HepG2 (cell line): Measurements from ENCODE around the gene VRK3. TPM values are rescaled to one million over a fixed set of nuclear protein-coding genes. Genes with fewer than 3 reads are reported as not detected.

Experiments
- CBX1 ChIP-seq: IDR thresholded peaks from one replicate; pipeline ENCODE4 v1.6.1; 2016; ENCODE audit warnings: antibody characterized with exemption, low read depth
- CCAR2 ChIP-seq: fragments of 200-400 bp; formaldehyde crosslinking; optimal IDR thresholded peaks from 2 replicates; pipeline ENCODE3; 2018; ENCODE audit warnings: low read depth, mild to moderate bottlenecking, low read length, moderate library complexity
- CHD4 ChIP-seq: fragments of 200-600 bp; sonication (generic); IDR thresholded peaks from 2 replicates; pipeline ENCODE4 v1.7.0; 2017; ENCODE audit warnings: mild to moderate bottlenecking, low read length, borderline replicate concordance
- ELF1 ChIP-seq: sonication (generic); formaldehyde crosslinking; IDR thresholded peaks from 2 replicates; pipeline ENCODE4 v1.4.0; 2020; ENCODE audit warnings: missing genetic modification reagents
- ELF3 ChIP-seq: IDR thresholded peaks from 2 replicates; pipeline ENCODE4 v1.6.1; 2016; ENCODE audit warnings: missing genetic modification reagents, missing compliant biosample characterization
- ELF4 ChIP-seq: sonication (generic); formaldehyde crosslinking; IDR thresholded peaks from 2 replicates; pipeline ENCODE4 v1.5.0; 2020; ENCODE audit warnings: missing genetic modification reagents, mild to moderate bottlenecking, moderate library complexity, borderline replicate concordance
- GPBP1L1 ChIP-seq: sonication (generic); formaldehyde crosslinking; IDR thresholded peaks from 2 replicates; pipeline ENCODE4 v1.5.0; 2020; ENCODE audit warnings: mild to moderate bottlenecking, missing genetic modification reagents
- HNRNPL ChIP-seq: fragments of 200-400 bp; formaldehyde crosslinking; IDR thresholded peaks from 2 replicates; pipeline ENCODE4 v1.6.1; 2017; ENCODE audit warnings: mild to moderate bottlenecking, low read depth, low read length
- KDM2A ChIP-seq: sonication (generic); formaldehyde crosslinking; IDR thresholded peaks from 2 replicates; pipeline ENCODE4 v1.4.0; 2020; ENCODE audit warnings: low read depth, missing genetic modification reagents, borderline replicate concordance
- KLF13 ChIP-seq: sonication (generic); formaldehyde crosslinking; IDR thresholded peaks from 2 replicates; pipeline ENCODE4 v1.4.0; 2020; ENCODE audit warnings: mild to moderate bottlenecking, missing genetic modification reagents
- KLF6 ChIP-seq: IDR thresholded peaks from 2 replicates; pipeline ENCODE4 v1.8.0; 2016; ENCODE audit warnings: missing biosample characterization, missing genetic modification reagents
- MYNN ChIP-seq: sonication (generic); formaldehyde crosslinking; IDR thresholded peaks from 2 replicates; pipeline ENCODE4 v1.4.0; 2020; ENCODE audit warnings: mild to moderate bottlenecking, low read depth, missing genetic modification reagents
- NFYB ChIP-seq: sonication (generic); formaldehyde crosslinking; IDR thresholded peaks from 2 replicates; pipeline ENCODE4 v1.4.0; 2020; ENCODE audit warnings: missing genetic modification reagents
- NR0B2 ChIP-seq: sonication (generic); formaldehyde crosslinking; IDR thresholded peaks from 2 replicates; pipeline ENCODE4 v1.4.0; 2020; ENCODE audit warnings: mild to moderate bottlenecking, missing genetic modification reagents
- PHF8 ChIP-seq: sonication (generic); formaldehyde crosslinking; IDR thresholded peaks from 2 replicates; pipeline ENCODE4 v1.5.0; 2020; ENCODE audit warnings: missing genetic modification reagents
- RXRA ChIP-seq: sonication (generic); formaldehyde crosslinking; IDR thresholded peaks from 2 replicates; pipeline ENCODE4 v1.5.1; 2020; ENCODE audit warnings: missing genetic modification reagents
- TCF7L2 ChIP-seq: IDR thresholded peaks from 2 replicates; pipeline ENCODE4 v1.6.1; 2011; ENCODE audit warnings: mild to moderate bottlenecking, low read depth, low read length, moderate library complexity
- TEAD3 ChIP-seq: optimal IDR thresholded peaks from 2 replicates; pipeline ENCODE3; 2016; ENCODE audit warnings: borderline replicate concordance
- ZFP37 ChIP-seq: sonication (generic); formaldehyde crosslinking; IDR thresholded peaks from 2 replicates; pipeline ENCODE4 v1.4.0; 2020; ENCODE audit warnings: missing genetic modification reagents, borderline replicate concordance
- ZFY ChIP-seq: sonication (generic); formaldehyde crosslinking; IDR thresholded peaks from 2 replicates; pipeline ENCODE4 v1.4.0; 2020; ENCODE audit warnings: missing genetic modification reagents
- ZMYM3 ChIP-seq: sonication (generic); formaldehyde crosslinking; IDR thresholded peaks from 2 replicates; pipeline ENCODE4 v1.5.1; 2020; ENCODE audit warnings: mild to moderate bottlenecking, missing genetic modification reagents
- ZNF598 ChIP-seq: sonication (generic); formaldehyde crosslinking; IDR thresholded peaks from 2 replicates; pipeline ENCODE4 v1.5.1; 2020; ENCODE audit warnings: mild to moderate bottlenecking, missing genetic modification reagents, borderline replicate concordance
- ZNF703 ChIP-seq: sonication (generic); formaldehyde crosslinking; IDR thresholded peaks from 2 replicates; pipeline ENCODE4 v1.5.1; 2020; ENCODE audit warnings: missing genetic modification reagents, mild to moderate bottlenecking, moderate library complexity, borderline replicate concordance
- ZNF772 ChIP-seq: sonication (generic); formaldehyde crosslinking; IDR thresholded peaks from 2 replicates; pipeline ENCODE4 v1.5.0; 2020; ENCODE audit warnings: mild to moderate bottlenecking, missing genetic modification reagents
- ZNF788 ChIP-seq: sonication (generic); formaldehyde crosslinking; IDR thresholded peaks from 2 replicates; pipeline ENCODE4 v1.5.0; 2020; ENCODE audit warnings: mild to moderate bottlenecking, missing genetic modification reagents, borderline replicate concordance
- ZNF891 ChIP-seq: sonication (generic); formaldehyde crosslinking; IDR thresholded peaks from 2 replicates; pipeline ENCODE4 v1.5.0; 2020; ENCODE audit warnings: mild to moderate bottlenecking, missing genetic modification reagents
- polyA plus RNA-seq, 8 experiments: library from polyadenylated mRNA; depleted of rRNA in 3 of 8; stranded (reverse) in 7 of 8; unstranded in 1 of 8; fragments of >200 nt; fragmentation: Illumina TruSeq in 4 of 8; extraction: Trizol in 4 of 8; gene quantifications; 2 replicates each; pipeline versions ENCODE4 v1.2.1 to v1.2.3, GENCODE V29; 2011 to 2016; ENCODE audit warnings: low read depth in 4 of 8, missing spikeins in 1 of 8, mixed read lengths in 1 of 8; ENCODE audit not compliant: insufficient read depth in 1 of 8
- total RNA-seq, 5 experiments: library from RNA; depleted of rRNA; stranded (reverse); fragments of >200 nt; fragmentation: Illumina TruSeq; extraction: Trizol; gene quantifications; 2 replicates each; pipeline ENCODE4 v1.2.3, GENCODE V29; 2016; ENCODE audit warnings: low read depth in 1 of 5
- TF ChIP-seq, protein P1 (sequence below): IDR thresholded peaks from 2 replicates; pipeline ENCODE4 v1.6.1; 2016; ENCODE audit warnings: missing compliant biosample characterization, missing genetic modification reagents, borderline replicate concordance
- TF ChIP-seq, protein P2 (sequence below): IDR thresholded peaks from 2 replicates; pipeline ENCODE4 v1.6.1; 2016; ENCODE audit warnings: mild to moderate bottlenecking

VRK3 gene
- total and polyA plus RNA-seq, 2 of the 13 experiments (the other 11 are each of a cell fraction or from before 2014, with no cell fraction given), result 23.8 to 28.3 TPM

- peak; percentile 89 for TF ChIP-seq NFYB (CRISPR knock-in tag)
- no peak for TF ChIP-seq KLF6 (CRISPR knock-in tag)
- TF ChIP-seq ZMYM3 (CRISPR knock-in tag), result no peak
- no peak for TF ChIP-seq CCAR2
- TF ChIP-seq ZNF772, result no peak
- TF ChIP-seq CHD4, result no peak
- TF ChIP-seq ZNF891 (CRISPR knock-in tag), result 0 out of 2 replicates have a peak, but pooled peaks have one; percentile 33
- peak; percentile 87 for TF ChIP-seq PHF8
- no peak; the same call in 1 of the 2 replicates for TF ChIP-seq NR0B2 (CRISPR knock-in tag)
- no peak for TF ChIP-seq ELF4
- TF ChIP-seq ZFP37 (CRISPR knock-in tag), result no peak
- TF ChIP-seq TCF7L2, result no peak
- TF ChIP-seq, protein P1, sequence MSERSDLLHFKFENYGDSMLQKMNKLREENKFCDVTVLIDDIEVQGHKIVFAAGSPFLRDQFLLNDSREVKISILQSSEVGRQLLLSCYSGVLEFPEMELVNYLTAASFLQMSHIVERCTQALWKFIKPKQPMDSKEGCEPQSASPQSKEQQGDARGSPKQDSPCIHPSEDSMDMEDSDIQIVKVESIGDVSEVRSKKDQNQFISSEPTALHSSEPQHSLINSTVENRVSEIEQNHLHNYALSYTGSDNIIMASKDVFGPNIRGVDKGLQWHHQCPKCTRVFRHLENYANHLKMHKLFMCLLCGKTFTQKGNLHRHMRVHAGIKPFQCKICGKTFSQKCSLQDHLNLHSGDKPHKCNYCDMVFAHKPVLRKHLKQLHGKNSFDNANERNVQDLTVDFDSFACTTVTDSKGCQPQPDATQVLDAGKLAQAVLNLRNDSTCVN (CRISPR knock-in tag), result no peak
- no peak for TF ChIP-seq HNRNPL
- TF ChIP-seq ZNF703 (CRISPR knock-in tag), result no peak
- peak; percentile 12 for TF ChIP-seq TEAD3
- no peak for TF ChIP-seq CBX1
- peak; percentile 82 for TF ChIP-seq ELF1 (CRISPR knock-in tag)
- peak; percentile 72; the same call in 1 of the 2 replicates for TF ChIP-seq RXRA (CRISPR knock-in tag)
- TF ChIP-seq ZNF788 (CRISPR knock-in tag), result no peak
- TF ChIP-seq GPBP1L1, result no peak
- TF ChIP-seq ZNF598 (CRISPR knock-in tag), result peak; percentile 18; the same call in 1 of the 2 replicates
- no peak for TF ChIP-seq MYNN (CRISPR knock-in tag)
- no peak; the same call in 1 of the 2 replicates for TF ChIP-seq ELF3 (CRISPR knock-in tag)
- TF ChIP-seq KLF13 (CRISPR knock-in tag), result no peak
- TF ChIP-seq ZFY, result peak; percentile 65
- peak; percentile 59 for TF ChIP-seq KDM2A (CRISPR knock-in tag)
- TF ChIP-seq, protein P2, sequence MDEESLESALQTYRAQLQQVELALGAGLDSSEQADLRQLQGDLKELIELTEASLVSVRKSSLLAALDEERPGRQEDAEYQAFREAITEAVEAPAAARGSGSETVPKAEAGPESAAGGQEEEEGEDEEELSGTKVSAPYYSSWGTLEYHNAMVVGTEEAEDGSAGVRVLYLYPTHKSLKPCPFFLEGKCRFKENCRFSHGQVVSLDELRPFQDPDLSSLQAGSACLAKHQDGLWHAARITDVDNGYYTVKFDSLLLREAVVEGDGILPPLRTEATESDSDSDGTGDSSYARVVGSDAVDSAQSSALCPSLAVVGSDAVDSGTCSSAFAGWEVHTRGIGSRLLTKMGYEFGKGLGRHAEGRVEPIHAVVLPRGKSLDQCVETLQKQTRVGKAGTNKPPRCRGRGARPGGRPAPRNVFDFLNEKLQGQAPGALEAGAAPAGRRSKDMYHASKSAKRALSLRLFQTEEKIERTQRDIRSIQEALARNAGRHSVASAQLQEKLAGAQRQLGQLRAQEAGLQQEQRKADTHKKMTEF (CRISPR knock-in tag), result no peak
Observed at GRCh38 chr19:50025022-50025793, at the start of gene VRK3 (continued).
